ENCODE results near the gene CDC42BPA.
A peak's percentile ranks its signal among the peaks of the same experiment; 100 is the strongest.
"Not testable (repeated sequence)": the region's sequence is repeated elsewhere in the genome, so short reads cannot be mapped to it uniquely, and the experiment has no call there.

The CDC42BPA gene

DNA sequence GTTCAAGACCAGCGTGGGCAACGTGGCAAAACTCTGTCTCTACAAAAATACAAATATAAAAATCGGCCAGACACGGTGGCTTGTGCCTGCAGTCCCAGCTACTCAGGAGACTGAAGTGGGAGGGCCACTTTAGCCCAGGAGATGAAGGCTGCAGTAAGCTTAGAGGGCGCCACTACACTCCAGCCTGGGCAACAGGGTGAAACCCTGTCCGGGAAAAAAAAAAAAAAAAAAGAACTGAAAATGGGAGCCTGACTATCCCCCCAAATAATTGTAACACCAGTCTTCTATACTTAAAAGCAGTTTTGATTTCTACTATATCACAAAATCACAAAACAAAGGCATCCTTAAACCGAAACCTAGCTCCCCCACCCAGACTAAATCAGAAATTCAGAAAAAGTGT, 60.3 kb downstream of the CDC42BPA start:
- no peak for DNase-seq

DNA sequence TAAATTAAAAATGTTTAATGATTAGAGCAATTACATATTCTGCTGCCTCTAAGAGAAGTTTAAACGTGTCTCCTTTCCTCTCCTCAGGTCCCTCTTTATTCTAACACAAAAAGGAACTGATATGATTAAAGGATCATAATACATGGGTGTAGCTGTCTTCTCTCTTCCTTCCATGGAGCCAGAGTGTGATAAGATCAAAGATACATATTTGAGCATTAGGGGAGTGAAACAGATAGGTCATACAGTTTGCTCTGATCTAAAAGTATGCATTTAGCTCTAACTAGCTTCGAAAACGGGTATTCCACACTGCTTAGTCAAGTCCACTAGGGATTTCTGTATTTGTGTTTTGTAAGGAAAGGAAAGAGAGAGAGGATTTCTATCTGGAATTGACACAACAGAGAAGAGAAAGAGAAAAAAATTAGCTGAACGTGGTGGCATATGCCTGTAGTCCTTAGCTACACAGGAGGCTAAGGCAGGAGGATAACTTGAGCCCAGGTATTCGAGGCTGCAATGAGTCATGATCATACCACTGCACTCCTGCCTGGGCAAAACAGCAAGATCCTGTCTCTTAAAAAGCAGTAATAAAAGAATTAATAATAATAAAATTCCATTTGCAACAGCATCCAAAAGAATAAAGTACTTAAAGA, 63.1 kb downstream of the CDC42BPA start:
- no peak for DNase-seq

DNA sequence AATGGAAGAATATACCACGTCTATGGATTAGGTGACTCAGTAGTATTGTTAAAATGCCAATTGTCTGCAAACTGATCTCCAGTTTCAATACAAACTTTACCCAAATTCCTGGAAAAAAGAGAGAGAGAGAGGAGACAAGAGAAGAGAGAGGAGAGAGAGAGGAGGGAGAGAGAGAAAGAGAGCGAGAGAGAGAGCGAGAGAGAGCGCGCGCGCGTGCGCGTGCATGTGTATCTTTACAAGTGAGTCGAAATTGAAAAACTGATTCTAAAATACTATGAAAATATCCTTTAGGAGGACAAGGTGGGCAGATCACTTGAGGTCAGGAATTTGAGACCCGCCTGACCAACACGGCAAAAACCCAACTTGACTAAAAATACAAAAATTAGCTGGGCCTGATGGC, 65.2 kb downstream of the CDC42BPA start:
- no peak for DNase-seq

DNA sequence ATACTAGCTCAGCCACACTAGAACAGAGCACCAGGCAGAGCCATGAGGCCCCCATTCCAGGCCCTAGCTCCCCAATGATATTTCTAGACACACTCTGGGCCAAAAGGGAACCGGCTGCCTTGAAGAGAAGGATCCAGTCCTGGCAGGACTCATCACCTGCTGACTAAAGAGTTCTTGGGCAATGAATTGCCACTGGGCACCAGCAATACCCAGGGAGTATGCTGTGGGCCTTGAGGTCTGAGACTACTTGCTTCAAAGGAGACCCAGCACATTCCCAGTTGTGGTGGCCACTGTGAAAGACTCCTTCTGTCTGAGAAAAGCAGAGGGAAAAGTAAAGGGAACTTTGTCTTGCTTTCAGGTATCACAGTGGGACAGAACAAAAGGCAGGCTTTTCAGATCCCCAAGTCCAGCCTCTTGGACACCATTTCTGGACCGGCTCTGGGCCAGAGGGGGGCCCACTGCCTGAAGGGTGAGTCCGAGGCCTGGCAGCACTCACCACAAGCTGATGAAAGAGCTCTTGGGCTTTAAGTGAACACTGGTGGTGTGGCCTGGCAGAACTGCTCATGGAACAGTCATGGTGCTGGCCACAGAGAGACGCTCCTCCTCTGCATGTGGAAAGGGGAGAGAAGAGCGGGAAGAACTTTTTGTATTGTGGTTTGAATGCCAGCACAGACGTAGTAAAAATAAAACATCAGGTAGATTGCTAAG, 72.5 kb downstream of the CDC42BPA start:
- DNase-seq: peak; percentile 27

DNA sequence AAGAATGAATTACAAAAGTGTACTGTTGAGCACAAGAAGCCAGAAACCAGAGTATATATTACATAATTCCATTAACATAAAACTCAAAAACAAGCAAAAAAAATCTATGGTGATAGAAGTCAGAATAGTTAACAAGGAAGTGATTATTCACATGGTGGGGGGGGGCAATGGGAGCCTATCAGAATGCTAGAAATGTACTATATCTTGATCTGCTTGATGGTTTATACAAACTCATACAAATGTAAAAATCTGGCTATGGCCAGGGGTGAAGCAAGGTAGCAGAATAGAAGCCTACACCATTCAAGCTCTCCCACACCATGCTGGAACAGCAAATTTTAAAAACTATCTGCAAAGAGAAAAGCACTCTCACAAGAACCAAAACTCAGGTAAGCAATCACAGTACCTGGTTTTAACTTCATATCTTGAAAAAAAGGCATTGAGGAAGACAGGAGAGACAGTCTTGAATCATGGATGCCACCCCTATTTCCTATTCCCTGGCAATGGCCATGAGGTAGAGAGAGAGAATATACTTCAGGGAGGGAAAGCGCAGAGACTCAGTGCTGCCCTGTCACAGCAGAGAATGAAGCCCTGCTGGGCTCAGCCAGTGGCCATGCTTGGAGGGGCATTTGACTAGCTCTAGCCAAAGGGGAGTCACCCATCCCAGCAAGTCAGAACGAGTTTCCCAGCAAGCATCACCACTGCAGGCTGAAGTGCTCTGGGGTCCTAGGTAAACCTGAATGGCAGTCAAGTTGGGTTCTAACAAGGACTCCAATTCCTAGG, 73.8 kb downstream of the CDC42BPA start:
- no peak for DNase-seq

DNA sequence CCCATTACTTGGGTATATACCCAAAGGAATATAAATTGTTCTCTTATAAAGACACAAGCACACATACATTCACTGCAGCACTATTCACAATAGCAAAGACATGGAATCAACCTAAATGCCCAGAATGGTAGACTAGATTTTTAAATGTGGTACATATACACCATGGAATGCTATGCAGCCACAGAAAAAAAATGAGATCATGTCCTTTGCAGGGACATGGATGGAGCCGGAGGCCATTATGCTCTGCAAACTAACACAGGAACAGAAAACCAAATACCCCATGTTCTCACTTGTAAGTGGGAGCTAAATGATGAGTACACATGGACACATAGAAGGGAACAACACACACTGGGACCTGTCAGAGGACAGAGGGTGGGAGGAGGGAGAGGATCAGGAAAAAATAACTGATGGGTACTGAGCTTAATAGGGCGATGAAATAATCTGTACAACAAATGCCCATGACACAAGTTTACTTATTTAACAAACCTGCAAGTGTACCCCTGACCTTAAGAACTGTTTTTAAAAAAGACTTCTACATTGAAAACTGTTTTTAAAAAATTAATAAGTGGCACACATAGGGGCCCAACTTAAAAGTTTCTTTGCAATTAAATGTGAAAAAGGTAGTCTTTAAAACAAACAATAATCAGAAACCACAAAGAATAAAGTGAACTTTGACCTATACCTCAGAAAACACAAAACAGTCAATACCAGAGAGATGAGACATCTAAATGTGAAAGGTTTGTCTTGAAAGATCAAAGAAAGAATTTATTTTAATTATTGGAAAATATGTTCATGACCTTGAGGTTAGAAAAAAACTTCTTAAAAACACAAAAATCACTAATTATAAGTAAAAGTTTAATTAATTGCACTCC, 75.2 kb downstream of the CDC42BPA start:
- no peak for DNase-seq

DNA sequence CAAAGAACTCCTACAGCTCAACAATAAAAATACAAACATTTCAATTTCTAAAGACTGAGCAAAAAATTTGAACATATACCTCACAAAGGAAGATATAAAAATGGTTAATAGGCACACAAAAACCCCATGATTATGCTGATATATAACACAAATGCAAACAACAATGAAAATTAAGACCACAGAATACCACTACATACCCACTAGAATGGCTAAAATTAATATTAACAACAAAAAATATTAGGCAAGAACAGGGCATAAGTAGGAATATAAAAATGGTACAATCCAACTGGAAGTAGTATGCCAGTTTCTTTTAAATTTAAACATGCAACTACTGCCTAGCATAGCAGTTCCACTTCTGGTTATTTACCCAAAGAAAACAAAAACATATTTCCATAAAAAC, 77.3 kb downstream of the CDC42BPA start:
- no peak for DNase-seq

DNA sequence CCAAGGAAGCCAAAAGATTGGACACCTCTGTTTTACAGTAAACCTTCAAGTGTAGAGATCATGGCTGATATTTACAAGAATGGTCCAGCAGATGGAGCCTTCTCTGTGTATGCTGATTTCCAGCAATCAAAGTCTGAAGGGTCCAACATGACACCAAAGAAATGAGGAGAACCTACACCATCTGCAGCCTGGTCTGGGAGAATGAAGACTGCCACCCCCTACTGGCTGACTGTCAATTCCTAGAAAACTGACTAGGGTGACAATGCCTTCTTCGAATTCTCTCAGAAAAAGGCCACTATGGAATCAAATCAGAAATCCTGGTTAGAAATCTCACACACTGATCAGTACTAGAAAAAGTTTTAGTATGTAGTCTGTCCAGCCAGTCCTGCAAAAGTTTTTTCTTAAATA, 83.3 kb downstream of the CDC42BPA start:
- DNase-seq: peak; percentile 34

DNA sequence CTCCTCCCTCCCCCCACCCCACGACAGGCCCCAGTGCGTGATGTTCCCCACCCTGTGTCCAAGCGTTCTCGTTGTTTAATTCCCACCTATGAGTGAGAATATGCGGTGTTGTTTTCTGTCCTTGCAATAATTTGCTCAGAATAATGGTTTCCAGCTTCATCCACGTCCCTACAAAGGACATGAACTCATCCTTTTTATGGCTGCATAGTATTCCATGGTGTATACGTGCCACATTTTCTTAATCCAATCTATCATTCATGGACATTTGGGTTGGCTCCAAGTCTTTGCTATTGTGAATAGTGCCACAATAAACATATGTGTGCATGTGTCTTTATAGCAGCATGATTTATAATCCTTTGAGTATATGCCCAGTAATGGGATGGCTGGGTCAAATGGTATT, 87.2 kb downstream of the CDC42BPA start:
- not testable (repeated sequence) for DNase-seq

DNA sequence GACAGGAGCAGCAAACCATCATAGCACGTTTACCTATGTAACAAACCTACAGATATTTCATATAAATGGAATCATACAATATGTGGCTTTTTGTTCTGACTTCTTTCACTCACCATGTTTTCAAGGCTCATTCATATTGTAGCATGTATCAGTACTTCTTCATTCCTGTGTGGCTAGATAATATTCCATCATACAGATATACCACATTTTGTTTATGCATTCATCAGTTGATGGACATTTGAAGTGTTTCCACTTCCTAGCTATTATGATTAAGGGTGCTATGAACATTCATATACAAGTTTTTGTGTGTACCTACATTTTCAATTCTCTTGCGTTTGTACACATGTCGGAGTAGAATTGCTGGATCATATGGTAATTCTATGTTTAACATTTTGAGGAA, 90.1 kb downstream of the CDC42BPA start:
- no peak for DNase-seq

DNA sequence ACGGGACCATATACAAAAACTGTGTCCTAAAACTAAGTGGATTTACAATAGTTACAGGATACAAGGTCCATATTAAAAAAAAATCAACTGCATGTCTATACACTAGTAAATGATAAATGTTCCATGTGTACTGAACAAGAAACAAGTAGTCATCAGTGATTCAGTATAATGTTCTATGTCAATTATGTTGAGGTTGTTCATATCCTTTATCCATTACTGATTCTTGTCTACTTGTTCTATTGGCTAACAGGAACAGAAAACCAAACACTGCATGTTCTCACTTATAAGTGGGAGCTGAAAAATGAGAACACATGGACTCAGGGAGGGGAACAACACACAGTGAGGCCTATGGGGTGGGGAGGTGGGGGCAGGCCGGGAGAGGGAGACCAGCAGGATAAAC, 90.5 kb downstream of the CDC42BPA start:
- DNase-seq: no peak

DNA sequence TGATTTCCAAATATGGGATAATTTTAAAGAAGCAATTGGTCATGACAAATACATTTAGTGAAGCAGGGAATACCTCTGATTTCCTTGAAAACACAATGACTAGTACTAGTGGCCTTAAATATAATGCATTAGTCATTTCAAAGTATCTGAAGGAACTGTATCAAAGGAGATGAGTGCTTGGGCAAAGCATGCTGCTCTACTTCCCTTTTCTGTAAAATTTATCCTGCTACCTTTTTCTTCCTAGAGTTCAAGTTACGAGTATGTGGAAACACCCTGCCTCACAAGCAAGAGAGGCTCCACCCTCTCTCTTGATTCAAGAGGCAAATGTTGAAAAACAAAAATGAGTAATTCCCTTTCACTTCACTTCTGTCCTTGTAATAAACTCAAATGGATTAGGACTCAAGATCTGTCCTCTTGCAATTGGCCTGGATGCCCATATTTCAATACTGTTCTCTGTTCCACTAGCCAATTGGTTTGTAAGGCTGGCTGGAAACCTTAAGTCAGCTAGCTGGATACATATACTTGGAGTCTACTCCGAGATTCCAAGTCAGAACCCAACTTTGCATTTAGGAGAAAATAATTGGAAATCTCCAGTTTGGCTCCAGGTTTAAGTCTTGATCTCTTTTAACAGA, 92.5 kb downstream of the CDC42BPA start:
- no peak for DNase-seq

DNA sequence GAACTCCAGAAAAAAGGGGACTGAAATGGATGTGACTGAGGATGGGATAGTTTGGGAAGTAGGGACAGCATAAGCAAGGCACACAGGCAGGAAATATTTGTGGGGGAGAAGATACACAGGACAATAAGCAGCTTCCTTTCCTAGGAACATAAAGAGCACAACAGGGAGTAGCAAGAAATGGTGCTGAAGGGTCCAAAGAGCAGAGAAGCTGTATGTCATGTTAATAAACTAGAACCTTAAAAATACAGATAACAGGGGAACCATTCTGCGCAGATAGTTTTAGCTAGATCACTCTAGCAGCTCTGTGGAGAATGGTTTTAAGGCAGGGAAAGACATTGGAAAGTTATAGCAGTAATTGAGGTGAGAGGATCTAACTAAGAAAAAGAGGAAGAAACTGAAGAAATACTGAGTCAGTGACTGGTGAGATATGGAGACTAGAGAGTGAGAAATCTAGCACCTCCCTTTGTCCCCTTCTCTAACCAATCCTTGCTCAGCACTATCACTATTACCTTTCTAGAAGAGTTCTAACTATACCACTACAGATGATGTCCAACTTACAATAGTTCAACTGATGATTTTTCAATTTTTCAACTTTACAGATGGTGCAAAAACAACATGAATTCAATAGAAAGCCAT, 95.0 kb downstream of the CDC42BPA start:
- no peak for DNase-seq

DNA sequence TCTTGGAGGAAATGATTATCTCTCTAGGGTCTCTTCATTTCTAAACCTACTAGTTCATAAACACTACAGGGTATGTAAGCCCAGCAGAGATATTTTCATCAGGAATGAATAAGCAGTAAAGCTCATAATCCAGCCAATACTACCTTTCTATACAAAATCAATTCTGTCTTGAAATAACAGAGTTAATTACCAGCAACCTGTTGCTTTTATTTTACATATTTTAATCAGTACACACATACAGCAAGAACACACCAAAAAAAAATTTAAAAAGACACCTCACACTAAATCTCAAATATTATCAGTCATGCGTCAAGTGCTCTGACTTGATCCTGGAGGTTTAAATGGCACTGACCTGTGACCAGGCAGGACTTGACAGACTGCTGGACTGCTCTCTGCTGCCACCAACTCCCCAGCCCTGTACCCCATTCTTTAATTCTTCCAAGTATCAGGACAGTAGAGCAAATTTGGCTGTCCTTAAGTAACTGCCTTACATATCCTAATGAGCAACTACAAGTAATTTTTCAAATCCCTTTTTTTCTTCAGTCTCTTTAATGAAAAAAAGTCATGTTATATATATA, 98.5 kb downstream of the CDC42BPA start:
- no peak for DNase-seq

DNA sequence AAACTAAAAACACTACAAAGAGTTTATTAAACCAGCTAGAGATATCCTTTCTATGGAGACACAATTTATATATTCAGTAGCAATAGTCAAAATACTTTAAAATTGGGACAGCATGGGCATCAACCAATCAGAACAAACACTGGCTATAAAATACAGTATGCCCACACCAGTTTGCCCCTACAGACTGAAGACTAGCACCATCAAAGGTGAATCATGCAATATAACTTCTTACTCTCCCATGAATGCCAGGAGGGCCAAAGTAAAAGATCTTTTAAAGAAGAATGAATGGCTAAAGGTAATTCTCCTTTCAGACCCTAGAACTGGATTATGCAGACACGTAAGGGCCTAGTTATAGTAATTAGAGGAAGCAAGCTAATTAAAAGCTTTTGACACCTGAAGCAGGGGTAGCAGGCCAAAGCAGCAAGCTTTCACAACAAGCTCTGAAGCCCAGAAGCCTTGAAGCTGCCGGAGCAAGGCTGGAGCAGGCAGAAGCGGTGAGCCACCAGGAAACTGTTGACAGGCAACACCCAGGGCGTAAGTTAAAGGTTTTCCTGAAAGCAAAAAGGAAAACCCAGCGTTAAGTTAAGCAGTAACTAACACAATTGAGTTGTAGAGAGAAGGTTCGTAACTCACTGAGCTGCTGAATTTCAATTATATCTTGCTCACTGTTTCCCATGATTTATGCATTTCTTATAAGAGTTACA, 99.3 kb downstream of the CDC42BPA start:
- DNase-seq: no peak

DNA sequence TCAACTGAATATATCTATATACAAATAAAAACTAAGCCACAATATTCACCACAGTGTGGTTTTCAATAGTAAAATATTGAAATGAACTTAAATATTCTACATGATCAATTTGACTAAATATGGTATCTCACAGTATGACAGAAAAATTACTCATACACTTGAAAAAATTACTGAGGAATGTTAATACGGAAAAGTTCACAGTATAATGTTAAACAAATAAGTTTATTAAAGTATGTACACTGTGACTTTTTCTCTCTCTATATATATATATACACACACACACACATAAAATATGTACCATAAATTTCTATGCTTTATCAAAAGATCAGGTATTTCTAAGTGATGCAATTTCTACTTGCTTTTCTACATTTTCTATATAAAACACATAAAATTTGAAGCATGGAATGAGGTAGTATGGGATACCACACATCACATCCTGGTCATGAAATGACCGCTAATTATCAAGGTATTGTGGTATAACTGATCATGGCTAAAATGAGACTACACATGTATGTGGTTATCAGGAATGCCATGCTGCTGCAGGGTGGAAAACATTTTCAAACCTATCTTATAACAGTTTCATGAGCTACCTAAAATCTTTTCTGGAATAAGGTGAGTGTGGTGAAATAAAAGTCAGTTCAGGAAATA, 102.3 kb downstream of the CDC42BPA start:
- DNase-seq: no peak

DNA sequence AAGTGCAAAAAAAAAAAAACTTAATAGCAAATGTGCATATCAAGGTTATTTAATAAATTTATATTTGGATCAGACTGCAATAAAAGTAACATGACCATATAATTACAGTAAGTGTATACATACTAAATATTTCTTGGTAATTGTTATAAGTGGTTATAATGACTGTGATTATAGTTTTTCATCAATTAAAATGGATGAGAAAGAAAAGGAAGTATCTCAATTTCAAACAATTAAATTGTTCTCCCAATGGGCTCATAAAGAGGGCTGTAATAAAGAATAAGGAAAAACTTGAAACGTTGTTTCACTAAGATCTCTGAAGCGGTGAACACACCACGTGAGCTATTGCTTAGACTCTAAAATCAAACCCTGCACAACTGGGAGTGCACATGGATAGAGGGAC, 104.1 kb downstream of the CDC42BPA start:
- DNase-seq: no peak

DNA sequence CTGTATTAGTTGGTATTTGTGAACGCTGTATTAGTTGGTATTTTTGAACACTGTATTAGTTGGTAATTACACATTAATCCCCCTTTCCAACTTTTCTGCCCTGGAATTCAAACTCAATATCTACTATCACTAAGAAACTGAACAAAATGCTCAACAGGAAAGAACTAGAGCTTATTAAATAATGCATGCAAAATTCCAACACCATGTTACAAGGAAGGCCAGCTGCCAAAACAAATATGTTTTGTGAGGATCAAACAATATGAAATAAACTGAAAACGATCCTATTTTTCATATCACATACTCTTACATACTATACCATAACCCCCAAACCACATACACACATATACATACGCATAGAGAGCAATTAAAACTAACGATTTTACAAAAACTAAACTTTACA, 104.9 kb downstream of the CDC42BPA start:
- DNase-seq: no peak

DNA sequence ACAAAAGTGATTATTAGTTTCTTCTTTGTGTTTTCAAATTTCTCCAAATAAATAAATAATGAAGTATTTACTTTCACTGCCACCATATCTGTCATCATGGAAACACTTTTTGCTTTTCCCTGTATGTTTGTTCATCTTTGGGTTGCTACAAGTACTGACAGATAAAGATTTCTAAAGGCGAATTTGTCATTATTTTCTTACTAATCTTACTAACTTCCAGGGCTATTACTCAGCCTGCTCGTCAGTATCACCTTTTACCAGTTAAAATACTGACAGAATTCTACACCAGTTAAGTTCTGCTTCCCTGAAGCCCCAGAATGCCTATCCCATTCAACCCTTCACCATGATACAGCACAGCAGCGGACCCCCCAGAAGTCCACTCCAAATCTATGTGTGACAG, 106.1 kb downstream of the CDC42BPA start:
- DNase-seq: no peak

DNA sequence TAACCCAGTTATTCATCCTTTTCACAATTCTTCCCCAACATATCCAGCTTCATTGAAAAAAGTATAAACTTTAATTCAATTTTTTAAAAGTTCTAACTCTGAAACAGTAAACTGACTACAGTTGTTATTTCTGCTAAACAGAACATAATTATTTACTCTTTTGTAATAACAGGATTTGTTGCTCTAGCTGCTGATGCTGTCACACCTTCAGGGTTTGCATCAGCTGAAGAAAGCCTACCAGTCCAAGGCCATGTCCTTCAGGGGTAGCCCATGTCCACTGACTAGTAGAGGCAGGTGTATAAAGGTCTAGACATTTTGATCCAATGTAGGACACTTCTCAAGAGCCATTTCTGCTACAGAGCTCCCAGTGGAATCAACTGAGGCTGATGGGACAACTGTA, 107.7 kb downstream of the CDC42BPA start:
- DNase-seq: no peak

DNA sequence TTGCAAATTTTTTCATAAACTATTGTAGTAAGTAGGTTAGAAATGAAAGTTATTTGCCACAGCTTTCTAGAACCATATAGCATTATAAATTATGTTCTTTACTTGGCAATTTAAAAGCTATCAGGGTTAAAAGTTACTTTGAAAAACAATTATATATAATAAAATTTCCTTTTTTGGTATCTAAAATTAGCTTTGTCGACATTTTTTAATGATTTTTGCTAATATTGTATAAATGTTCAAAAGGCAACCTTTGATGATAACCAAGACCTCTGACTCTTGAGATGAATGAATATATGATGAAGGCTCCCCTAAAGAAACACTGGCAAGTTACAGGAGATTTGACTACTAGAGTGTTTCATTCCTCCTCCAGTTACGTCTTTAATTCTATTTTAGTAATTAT, 121.2 kb downstream of the CDC42BPA start:
- no peak for DNase-seq

All from right hindlimb (tissue), 1 donor.